Measurements from ENCODE around the gene TMEM151B. TPM values are rescaled to one million over a fixed set of nuclear protein-coding genes. Genes with fewer than 3 reads are reported as not detected.
"Not testable (repeated sequence)": the region's sequence is repeated elsewhere in the genome, so short reads cannot be mapped to it uniquely, and the experiment has no call there.

Gene TMEM151B
- total RNA-seq, 2 donors from 2014 or later, result 0.11 to 2.6 TPM

- Histone ChIP-seq H3K36me3 (no peaks in the 10 kb centered on the region), H3K4me1 (peaks cover 0 to 10% of the 10 kb centered on the region in 2 donors)
- no peak for TF ChIP-seq CTCF (IDR thresholded peaks at IDR 0.05)
Measured at GRCh38 chr6:44339763-44340625, 69.7 kb downstream of the TMEM151B start.

GRCh38 chr6:44341095-44341890 lies 71.0 kb downstream of the TMEM151B start:
- DNase-seq (ENCODE audit: low spot score), result no peak
- Histone ChIP-seq H3K36me3 (no peaks in the 10 kb centered on the region), H3K27me3 (no peaks in the 10 kb centered on the region), H3K27ac (no peak overlapping the region), H3K4me1 (peaks cover 0 to 10% of the 10 kb centered on the region in 2 donors), H3K9me3 (no peaks in the 10 kb centered on the region), H3K4me3 (no peak overlapping the region)
- TF ChIP-seq CTCF (IDR thresholded peaks at IDR 0.05), result no peak

More at GRCh38 chr6:44339763-44340625, 69.7 kb downstream of the TMEM151B start:
- Histone ChIP-seq H3K27me3 (no peaks in the 10 kb centered on the region), H3K9me3 (no peaks in the 10 kb centered on the region), H3K27ac (no peak overlapping the region), H3K4me3 (no peak overlapping the region)
- no peak for DNase-seq (ENCODE audit: low spot score)

GRCh38 chr6:44342052-44342451 lies 71.8 kb downstream of the TMEM151B start:
- no peak for DNase-seq (ENCODE audit: low spot score)
- H3K4me1 ChIP-seq, result peaks cover 0 to 10% of the 10 kb centered on the region in 2 donors
- no peak overlapping the region for H3K27ac ChIP-seq
- H3K27me3 ChIP-seq, result no peaks in the 10 kb centered on the region
- peak overlapping the region; percentile 9 to 39 for H3K4me3 ChIP-seq
- no peaks in the 10 kb centered on the region for H3K9me3 ChIP-seq
- no peak for TF ChIP-seq CTCF (IDR thresholded peaks at IDR 0.05)
- no peaks in the 10 kb centered on the region for H3K36me3 ChIP-seq

- H3K9me3 ChIP-seq, result no peaks in the 10 kb centered on the region
- H3K27me3 ChIP-seq, result no peaks in the 10 kb centered on the region
- H3K36me3 ChIP-seq, result no peaks in the 10 kb centered on the region
- peak within 1 kb of the TSS in 1 of 2 donors; percentile 22 for H3K27ac ChIP-seq
- DNase-seq (ENCODE audit: low spot score), result no peak
- H3K4me1 ChIP-seq, result peaks cover 0 to 10% of the 10 kb centered on the region in 2 donors
- H3K4me3 ChIP-seq, result peak within 1 kb of the TSS; percentile 9 to 39
- TF ChIP-seq CTCF (IDR thresholded peaks at IDR 0.05), result no peak
Measured at GRCh38 chr6:44342489-44342888, 72.2 kb downstream of the TMEM151B start, which contains the start of gene SPATS1. SPATS1 (plus strand) TSS chr6:44342650; CDS start chr6:44343096, 446 bp downstream.

GRCh38 chr6:44346818-44347217 lies 76.6 kb downstream of the TMEM151B start:
- H3K27me3 ChIP-seq, H3K27ac ChIP-seq: not testable (repeated sequence)

More at GRCh38 chr6:44346818-44347217, 76.6 kb downstream of the TMEM151B start:
- not testable (repeated sequence) for H3K4me1 ChIP-seq; H3K9me3 ChIP-seq; H3K4me3 ChIP-seq; DNase-seq (ENCODE audit: low spot score); H3K36me3 ChIP-seq

Measured in right atrium auricular region (tissue), 2 donors.